Mononuclear cell (primary cell): ENCODE results near the gene USP40. TPM values are rescaled to one million over a fixed set of nuclear protein-coding genes. Genes with fewer than 3 reads are reported as not detected.

Experiments used
- H3K27me3 ChIP-seq: 2 replicates; pipeline ENCODE4 v1.6.0; 2011; ENCODE audit warnings: low read length, control low read depth; ENCODE audit not compliant: insufficient read depth
- H3K4me1 ChIP-seq: 2 replicates; pipeline ENCODE4 v1.5.1; 2011; ENCODE audit warnings: mild to moderate bottlenecking, low read length, control low read depth; ENCODE audit not compliant: insufficient read depth
- H3K4me3 ChIP-seq: 2 replicates; pipeline ENCODE4 v1.5.1; 2011; ENCODE audit warnings: mild to moderate bottlenecking, low read length, moderate library complexity
- H3K9me3 ChIP-seq: 2 replicates; pipeline ENCODE4 v1.5.1; 2011; ENCODE audit warnings: low read depth, mild to moderate bottlenecking, control low read depth, low read length
- total RNA-seq: library from RNA; depleted of rRNA; stranded (reverse); fragments of >200 nt; gene quantifications from one replicate; pipeline ENCODE4 v1.2.3, GENCODE V29; 2012

USP40 gene
- total RNA-seq, 1 donor = 6.7 TPM

GRCh38 chr2:233445152-233445830 lies 121.3 kb downstream of the USP40 start:
- H3K4me3 ChIP-seq = no peak overlapping the region
- H3K27me3 ChIP-seq = no peaks in the 10 kb centered on the region
- no peaks in the 10 kb centered on the region for H3K4me1 ChIP-seq
- H3K9me3 ChIP-seq = no peaks in the 10 kb centered on the region

- Histone ChIP-seq H3K27me3 (no peaks in the 10 kb centered on the region), H3K9me3 (no peaks in the 10 kb centered on the region), H3K4me1 (no peaks in the 10 kb centered on the region), H3K4me3 (no peak overlapping the region)
These were observed 122.1 kb downstream of the USP40 start for GRCh38 chr2:233444501-233444900.

GRCh38 chr2:233443511-233444183 lies 122.9 kb downstream of the USP40 start:
- Histone ChIP-seq H3K27me3 (no peaks in the 10 kb centered on the region), H3K9me3 (no peaks in the 10 kb centered on the region), H3K4me3 (no peak overlapping the region), H3K4me1 (no peaks in the 10 kb centered on the region)

- no peaks in the 10 kb centered on the region for H3K27me3 ChIP-seq
- no peaks in the 10 kb centered on the region for H3K4me1 ChIP-seq
- no peak overlapping the region for H3K4me3 ChIP-seq
- no peaks in the 10 kb centered on the region for H3K9me3 ChIP-seq
These were observed 124.6 kb downstream of the USP40 start for GRCh38 chr2:233442028-233442310.

GRCh38 chr2:233441161-233442027 lies 125.2 kb downstream of the USP40 start:
- H3K9me3 ChIP-seq = no peaks in the 10 kb centered on the region
- no peak overlapping the region for H3K4me3 ChIP-seq
- H3K4me1 ChIP-seq = no peaks in the 10 kb centered on the region
- H3K27me3 ChIP-seq = no peaks in the 10 kb centered on the region

- Histone ChIP-seq H3K4me1 (no peaks in the 10 kb centered on the region), H3K4me3 (no peak overlapping the region), H3K27me3 (no peaks in the 10 kb centered on the region)
These were observed 125.9 kb downstream of the USP40 start for GRCh38 chr2:233440714-233441113.

GRCh38 chr2:233440314-233440713 lies 126.3 kb downstream of the USP40 start:
- no peaks in the 10 kb centered on the region for H3K27me3 ChIP-seq
- no peak overlapping the region for H3K4me3 ChIP-seq
- H3K4me1 ChIP-seq = no peaks in the 10 kb centered on the region
- no peaks in the 10 kb centered on the region for H3K9me3 ChIP-seq

More at GRCh38 chr2:233440714-233441113, 125.9 kb downstream of the USP40 start:
- H3K9me3 ChIP-seq = no peaks in the 10 kb centered on the region

- H3K4me1 ChIP-seq = peaks cover 6% of the 10 kb centered on the region
- no peaks in the 10 kb centered on the region for H3K27me3 ChIP-seq
- H3K9me3 ChIP-seq = no peaks in the 10 kb centered on the region
- no peak overlapping the region for H3K4me3 ChIP-seq
These were observed 127.4 kb downstream of the USP40 start for GRCh38 chr2:233439191-233439590.

- Histone ChIP-seq H3K9me3 (no peaks in the 10 kb centered on the region), H3K4me1 (peaks cover 6% of the 10 kb centered on the region), H3K4me3 (no peak overlapping the region), H3K27me3 (no peaks in the 10 kb centered on the region)
These were observed 127.9 kb downstream of the USP40 start for GRCh38 chr2:233438573-233439147.

- H3K9me3 ChIP-seq = no peaks in the 10 kb centered on the region
- H3K27me3 ChIP-seq = no peaks in the 10 kb centered on the region
- H3K4me3 ChIP-seq = no peak overlapping the region
- H3K4me1 ChIP-seq = peaks cover 6% of the 10 kb centered on the region
These were observed 129.1 kb downstream of the USP40 start for GRCh38 chr2:233437439-233437955.

GRCh38 chr2:233436691-233437438 lies 129.7 kb downstream of the USP40 start:
- Histone ChIP-seq H3K27me3 (no peaks in the 10 kb centered on the region), H3K4me1 (peaks cover 6% of the 10 kb centered on the region), H3K4me3 (no peak overlapping the region), H3K9me3 (no peaks in the 10 kb centered on the region)

- no peaks in the 10 kb centered on the region for H3K9me3 ChIP-seq
- H3K27me3 ChIP-seq = no peaks in the 10 kb centered on the region
- no peak overlapping the region for H3K4me3 ChIP-seq
- H3K4me1 ChIP-seq = peaks cover 6% of the 10 kb centered on the region
These were observed 130.4 kb downstream of the USP40 start for GRCh38 chr2:233436191-233436581.

GRCh38 chr2:233435436-233436190 lies 131.0 kb downstream of the USP40 start:
- Histone ChIP-seq H3K9me3 (no peaks in the 10 kb centered on the region), H3K4me3 (no peak overlapping the region), H3K4me1 (peaks cover 6% of the 10 kb centered on the region), H3K27me3 (no peaks in the 10 kb centered on the region)
